ENCODE data around the gene CDKAL1.

DNA sequence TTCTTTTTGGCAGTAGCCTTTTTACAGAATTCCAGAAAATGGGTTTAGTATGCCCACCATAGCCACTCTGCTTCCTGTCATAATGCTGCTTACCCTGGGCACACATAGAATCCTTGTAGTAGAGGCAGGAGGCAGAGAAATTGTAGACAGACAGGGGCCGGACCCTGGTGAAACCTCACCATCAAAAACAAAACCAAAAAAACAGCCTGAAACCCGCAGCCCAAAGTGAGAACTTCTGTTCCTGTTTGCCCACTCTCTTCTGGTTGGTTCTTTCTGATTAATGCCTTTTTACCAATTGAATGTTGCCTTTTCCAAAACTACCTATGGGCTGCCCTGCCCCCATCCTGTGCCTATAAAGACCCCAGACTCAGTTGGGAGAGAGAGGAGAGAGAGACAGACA, 188.2 kb downstream of the CDKAL1 start:
- TF ChIP-seq, protein P1, sequence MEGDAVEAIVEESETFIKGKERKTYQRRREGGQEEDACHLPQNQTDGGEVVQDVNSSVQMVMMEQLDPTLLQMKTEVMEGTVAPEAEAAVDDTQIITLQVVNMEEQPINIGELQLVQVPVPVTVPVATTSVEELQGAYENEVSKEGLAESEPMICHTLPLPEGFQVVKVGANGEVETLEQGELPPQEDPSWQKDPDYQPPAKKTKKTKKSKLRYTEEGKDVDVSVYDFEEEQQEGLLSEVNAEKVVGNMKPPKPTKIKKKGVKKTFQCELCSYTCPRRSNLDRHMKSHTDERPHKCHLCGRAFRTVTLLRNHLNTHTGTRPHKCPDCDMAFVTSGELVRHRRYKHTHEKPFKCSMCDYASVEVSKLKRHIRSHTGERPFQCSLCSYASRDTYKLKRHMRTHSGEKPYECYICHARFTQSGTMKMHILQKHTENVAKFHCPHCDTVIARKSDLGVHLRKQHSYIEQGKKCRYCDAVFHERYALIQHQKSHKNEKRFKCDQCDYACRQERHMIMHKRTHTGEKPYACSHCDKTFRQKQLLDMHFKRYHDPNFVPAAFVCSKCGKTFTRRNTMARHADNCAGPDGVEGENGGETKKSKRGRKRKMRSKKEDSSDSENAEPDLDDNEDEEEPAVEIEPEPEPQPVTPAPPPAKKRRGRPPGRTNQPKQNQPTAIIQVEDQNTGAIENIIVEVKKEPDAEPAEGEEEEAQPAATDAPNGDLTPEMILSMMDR (IDR thresholded peaks at IDR 0.05; ENCODE audit: extremely low read depth in 1 of 2, insufficient read depth in 1 of 2, low read depth in 1 of 2, low read length in 2 of 2) = no peak
- TF ChIP-seq EZH2 (IDR thresholded peaks at IDR 0.05; ENCODE audit: borderline replicate concordance, low read depth, low read length, severe bottlenecking) (no peak), JUN (IDR thresholded peaks at IDR 0.05; ENCODE audit: borderline replicate concordance, insufficient read depth, insufficient read length, low read depth) (no peak)
